Measurements from ENCODE around the gene TBCD. TPM values are rescaled to one million over a fixed set of nuclear protein-coding genes. Genes with fewer than 3 reads are reported as not detected.
A peak's percentile ranks its signal among the peaks of the same experiment; 100 is the strongest.

The TBCD gene
- total RNA-seq, 1 experiment from 2014 or later = 129 TPM

- no peak for DNase-seq
- peaks cover 26 to 27% of the 10 kb centered on the region in 2 experiments for H3K9me3 Mint-ChIP-seq
- no CpG with 5 or more reads among the region's 17 CpGs for WGBS (ENCODE audit: extremely low coverage, insufficient read length, low lambda C conversion rate)
- Histone ChIP-seq H3K27ac (ENCODE audit: insufficient read length, low read depth, low read length) (no peak overlapping the region), H3K4me2 (ENCODE audit: insufficient read depth, insufficient read length, low read length) (no peak overlapping the region), H3K9me3 (ENCODE audit: control insufficient read depth, low read depth, low read length) (peaks cover 14% of the 10 kb centered on the region), H2BK120ac (ENCODE audit: low read depth, low read length, poor library complexity, severe bottlenecking) (no peak overlapping the region), H3K23me2 (ENCODE audit: insufficient read length, low read depth, low read length, poor library complexity, severe bottlenecking) (no peaks in the 10 kb centered on the region), H2BK20ac (ENCODE audit: low read depth, low read length, poor library complexity, severe bottlenecking) (no peak overlapping the region), H3K4ac (ENCODE audit: low read depth, low read length) (no peak overlapping the region), H4K5ac (ENCODE audit: insufficient read length, low read depth, low read length) (no peak overlapping the region), H2AFZ (ENCODE audit: low read length) (no peak overlapping the region), H4K8ac (replicated peaks; ENCODE audit: insufficient read length, low read depth, low read length) (no peak overlapping the region), H2AK5ac (ENCODE audit: insufficient read length, low read length) (no peak overlapping the region), H3K14ac (ENCODE audit: insufficient read depth, low read length) (no peak overlapping the region), H3K18ac (ENCODE audit: insufficient read length, low read depth, low read length) (no peak overlapping the region), H3K23ac (ENCODE audit: insufficient read length, low read depth, low read length) (no peak overlapping the region), H3K79me1 (ENCODE audit: insufficient read depth, low read depth, low read length, poor library complexity, severe bottlenecking) (no peaks in the 10 kb centered on the region), H2BK12ac (ENCODE audit: insufficient read length, low read depth, low read length) (no peak overlapping the region), H3K4me1 (ENCODE audit: insufficient read depth, low read length) (no peaks in the 10 kb centered on the region), H2BK15ac (ENCODE audit: low read depth, low read length) (no peak overlapping the region), H3K79me2 (ENCODE audit: insufficient read depth, low read length) (peaks cover 4% of the 10 kb centered on the region; the same call in 1 of the 2 replicates), H3K56ac (ENCODE audit: insufficient read length, low read depth, low read length) (no peak overlapping the region), H3K27me3 (ENCODE audit: insufficient read depth, low read length) (no peaks in the 10 kb centered on the region), H3T11ph (ENCODE audit: low read length) (no peak overlapping the region), H2BK5ac (ENCODE audit: insufficient read length, low read length) (no peak overlapping the region), H3K9ac (ENCODE audit: extremely low read depth, insufficient read length, low read length) (no peak overlapping the region), H4K20me1 (ENCODE audit: control insufficient read depth, insufficient read depth, insufficient read length) (no peaks in the 10 kb centered on the region), H4K91ac (ENCODE audit: insufficient read length, low read depth, low read length) (no peak overlapping the region)
- no peaks in the 10 kb centered on the region for H3K27me3 Mint-ChIP-seq (ENCODE audit: low read depth)
- H3K4me1 Mint-ChIP-seq = peaks cover 8 to 13% of the 10 kb centered on the region in 2 experiments
- H3K36me3 Mint-ChIP-seq (ENCODE audit: insufficient read depth in 1 of 3, low read depth in 3 of 3) = peaks cover 38 to 68% (median 66%) of the 10 kb centered on the region in 3 experiments
- TF ChIP-seq, protein P1, sequence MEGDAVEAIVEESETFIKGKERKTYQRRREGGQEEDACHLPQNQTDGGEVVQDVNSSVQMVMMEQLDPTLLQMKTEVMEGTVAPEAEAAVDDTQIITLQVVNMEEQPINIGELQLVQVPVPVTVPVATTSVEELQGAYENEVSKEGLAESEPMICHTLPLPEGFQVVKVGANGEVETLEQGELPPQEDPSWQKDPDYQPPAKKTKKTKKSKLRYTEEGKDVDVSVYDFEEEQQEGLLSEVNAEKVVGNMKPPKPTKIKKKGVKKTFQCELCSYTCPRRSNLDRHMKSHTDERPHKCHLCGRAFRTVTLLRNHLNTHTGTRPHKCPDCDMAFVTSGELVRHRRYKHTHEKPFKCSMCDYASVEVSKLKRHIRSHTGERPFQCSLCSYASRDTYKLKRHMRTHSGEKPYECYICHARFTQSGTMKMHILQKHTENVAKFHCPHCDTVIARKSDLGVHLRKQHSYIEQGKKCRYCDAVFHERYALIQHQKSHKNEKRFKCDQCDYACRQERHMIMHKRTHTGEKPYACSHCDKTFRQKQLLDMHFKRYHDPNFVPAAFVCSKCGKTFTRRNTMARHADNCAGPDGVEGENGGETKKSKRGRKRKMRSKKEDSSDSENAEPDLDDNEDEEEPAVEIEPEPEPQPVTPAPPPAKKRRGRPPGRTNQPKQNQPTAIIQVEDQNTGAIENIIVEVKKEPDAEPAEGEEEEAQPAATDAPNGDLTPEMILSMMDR (conservative IDR thresholded peaks at IDR 0.05) = no peak
- H3K4me3 Mint-ChIP-seq = no peak overlapping the region; a peak in 1 of 5 replicates
- peak overlapping the region in 2 of 3 experiments; percentile 81 to 85; a peak in 4 of 7 replicates for H3K27ac Mint-ChIP-seq
Observed at GRCh38 chr17:82802075-82802780, 50.4 kb downstream of the TBCD start.
